Measurements from ENCODE around the gene CNNM4.

GRCh38 chr2:96808176-96808837 lies 47.6 kb downstream of the CNNM4 start:
- TF ChIP-seq RARB (CRISPR knock-in tag; IDR thresholded peaks at IDR 0.05) = no peak
- TF ChIP-seq CTCF (IDR thresholded peaks at IDR 0.05) = no peak
- TF ChIP-seq RCOR1 (IDR thresholded peaks at IDR 0.05; ENCODE audit: low read depth, low read length) = no peak
- no peak for TF ChIP-seq ATOH8 (CRISPR knock-in tag; IDR thresholded peaks at IDR 0.05; ENCODE audit: low read depth)
- no peak for TF ChIP-seq POLR2A (IDR thresholded peaks at IDR 0.05; ENCODE audit: low read length)
- TF ChIP-seq RAD21 (conservative IDR thresholded peaks at IDR 0.05 in 1 of 2, IDR thresholded peaks at IDR 0.05 in 1 of 2) = no peak
- TF ChIP-seq USF2 (IDR thresholded peaks at IDR 0.05) = no peak
- TF ChIP-seq REST (IDR thresholded peaks at IDR 0.05) = no peak
- no peak for TF ChIP-seq ZSCAN20 (CRISPR knock-in tag; IDR thresholded peaks at IDR 0.05)
- no peak for TF ChIP-seq CHD2 (IDR thresholded peaks at IDR 0.05; ENCODE audit: low read length, partially characterized antibody)

Data from A549 (cell line).